Measurements from ENCODE around the gene OSBPL2. TPM values are rescaled to one million over a fixed set of nuclear protein-coding genes. Genes with fewer than 3 reads are reported as not detected.

OSBPL2 gene
- total RNA-seq, 4 donors from 2014 or later = 25.3 to 43.1 (median 27.6) TPM

DNA sequence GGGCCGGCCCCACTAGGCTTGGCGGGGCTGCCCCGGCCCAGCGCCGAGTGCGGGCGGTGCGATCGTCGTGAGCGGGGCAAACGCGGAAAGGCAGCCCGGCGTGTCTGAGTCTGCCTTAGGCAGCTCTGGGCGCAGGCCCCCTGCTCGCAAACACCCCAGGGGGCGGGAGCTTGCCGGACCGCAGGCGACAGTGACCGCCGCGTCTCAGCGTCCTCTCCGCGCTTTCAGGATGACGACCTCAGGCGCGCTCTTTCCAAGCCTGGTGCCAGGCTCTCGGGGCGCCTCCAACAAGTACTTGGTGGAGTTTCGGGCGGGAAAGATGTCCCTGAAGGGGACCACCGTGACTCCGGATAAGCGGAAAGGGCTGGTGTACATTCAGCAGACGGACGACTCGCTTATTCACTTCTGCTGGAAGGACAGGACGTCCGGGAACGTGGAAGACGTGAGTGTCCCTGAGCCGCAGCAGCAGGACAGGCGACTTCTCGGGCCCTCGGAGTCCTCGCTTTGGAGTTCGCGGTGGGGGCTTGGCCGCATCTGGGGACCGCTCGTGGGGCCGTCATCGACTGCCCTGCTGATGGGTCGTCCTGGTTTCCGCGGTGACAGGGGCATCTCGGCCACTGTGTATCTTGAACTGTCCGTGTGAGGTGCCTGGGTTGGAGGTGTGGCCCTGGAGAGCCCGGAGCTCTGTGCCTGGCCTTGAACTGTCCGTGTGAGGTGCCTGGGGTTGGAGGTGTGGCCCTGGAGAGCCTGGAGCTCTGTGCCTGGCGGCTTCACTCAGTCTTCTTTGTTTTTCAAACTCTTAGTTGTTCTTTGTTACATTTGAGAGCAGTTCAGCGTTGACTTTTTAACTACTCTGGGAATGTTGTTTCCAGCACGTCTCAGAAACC is 65.3 kb downstream of the OSBPL2 start:
- TF ChIP-seq, protein P1, sequence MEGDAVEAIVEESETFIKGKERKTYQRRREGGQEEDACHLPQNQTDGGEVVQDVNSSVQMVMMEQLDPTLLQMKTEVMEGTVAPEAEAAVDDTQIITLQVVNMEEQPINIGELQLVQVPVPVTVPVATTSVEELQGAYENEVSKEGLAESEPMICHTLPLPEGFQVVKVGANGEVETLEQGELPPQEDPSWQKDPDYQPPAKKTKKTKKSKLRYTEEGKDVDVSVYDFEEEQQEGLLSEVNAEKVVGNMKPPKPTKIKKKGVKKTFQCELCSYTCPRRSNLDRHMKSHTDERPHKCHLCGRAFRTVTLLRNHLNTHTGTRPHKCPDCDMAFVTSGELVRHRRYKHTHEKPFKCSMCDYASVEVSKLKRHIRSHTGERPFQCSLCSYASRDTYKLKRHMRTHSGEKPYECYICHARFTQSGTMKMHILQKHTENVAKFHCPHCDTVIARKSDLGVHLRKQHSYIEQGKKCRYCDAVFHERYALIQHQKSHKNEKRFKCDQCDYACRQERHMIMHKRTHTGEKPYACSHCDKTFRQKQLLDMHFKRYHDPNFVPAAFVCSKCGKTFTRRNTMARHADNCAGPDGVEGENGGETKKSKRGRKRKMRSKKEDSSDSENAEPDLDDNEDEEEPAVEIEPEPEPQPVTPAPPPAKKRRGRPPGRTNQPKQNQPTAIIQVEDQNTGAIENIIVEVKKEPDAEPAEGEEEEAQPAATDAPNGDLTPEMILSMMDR (IDR thresholded peaks at IDR 0.05; ENCODE audit: low read depth) = no peak

DNA sequence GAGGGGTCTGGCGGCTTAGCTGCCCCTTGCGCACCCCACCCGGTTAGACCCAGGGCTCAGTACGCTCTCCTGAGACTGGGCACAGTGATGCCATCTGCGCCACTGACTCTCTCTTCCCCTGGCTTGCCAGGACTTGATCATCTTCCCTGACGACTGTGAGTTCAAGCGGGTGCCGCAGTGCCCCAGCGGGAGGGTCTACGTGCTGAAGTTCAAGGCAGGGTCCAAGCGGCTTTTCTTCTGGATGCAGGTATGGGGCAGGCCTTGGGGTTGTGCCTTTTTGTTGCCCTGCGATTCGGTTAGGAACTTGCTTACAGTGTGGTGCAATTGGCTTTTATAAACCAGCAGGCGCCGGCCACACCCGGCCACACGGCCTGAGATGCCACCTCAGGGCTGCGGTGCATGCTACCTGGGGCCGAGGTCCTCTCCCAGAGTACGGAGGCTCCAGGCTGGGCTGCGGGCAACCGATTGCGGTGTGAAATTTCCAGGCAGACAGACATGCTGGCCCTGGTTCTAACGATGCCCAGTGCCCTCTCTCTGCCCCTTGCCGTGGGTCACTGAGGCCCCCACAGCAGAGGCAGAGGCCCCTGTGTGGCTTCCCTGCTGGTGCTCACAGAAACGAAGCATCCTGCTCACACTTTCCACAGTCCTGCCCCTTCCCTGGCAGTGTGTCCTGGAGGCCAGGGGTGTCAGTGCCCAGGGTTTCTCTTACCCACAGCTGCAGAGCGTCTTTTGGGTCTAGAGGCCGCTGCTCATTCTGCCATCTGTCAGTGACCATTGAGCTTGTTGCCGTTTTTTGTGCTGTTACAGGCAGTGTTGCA is 66.2 kb downstream of the OSBPL2 start:
- TF ChIP-seq, protein P1 (IDR thresholded peaks at IDR 0.05; ENCODE audit: low read depth) = no peak

DNA sequence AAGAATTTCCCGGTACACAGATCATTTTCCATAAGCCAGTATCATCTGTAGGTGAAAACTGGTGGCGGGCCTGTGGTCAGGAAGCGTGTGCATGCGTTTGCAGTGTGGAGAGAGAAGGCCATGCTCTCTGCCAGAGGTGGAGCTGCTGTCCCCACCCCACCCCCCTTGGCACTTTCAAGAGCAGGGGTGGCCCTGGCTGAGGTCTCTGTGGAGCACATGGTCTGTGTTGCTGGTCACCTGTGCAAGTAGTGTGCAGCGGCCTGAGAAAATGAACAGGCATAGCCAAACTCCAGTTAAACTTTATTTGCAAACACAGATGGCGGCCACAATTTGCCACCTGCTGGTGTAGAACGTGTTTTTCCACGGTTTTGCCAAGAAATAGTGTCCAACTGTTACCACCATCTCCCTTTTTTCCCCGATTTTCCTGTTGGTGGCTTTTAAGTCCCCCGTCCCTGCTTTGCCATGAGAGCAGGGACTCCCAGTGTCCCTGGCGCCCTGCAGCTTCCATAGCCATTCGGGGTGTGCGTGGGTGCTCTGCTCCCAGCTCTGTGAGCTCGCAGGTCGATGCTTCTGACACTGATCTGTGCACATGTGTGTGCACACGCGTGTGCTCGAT is 66.9 kb downstream of the OSBPL2 start:
- TF ChIP-seq, protein P1 (IDR thresholded peaks at IDR 0.05; ENCODE audit: low read depth) = no peak

DNA sequence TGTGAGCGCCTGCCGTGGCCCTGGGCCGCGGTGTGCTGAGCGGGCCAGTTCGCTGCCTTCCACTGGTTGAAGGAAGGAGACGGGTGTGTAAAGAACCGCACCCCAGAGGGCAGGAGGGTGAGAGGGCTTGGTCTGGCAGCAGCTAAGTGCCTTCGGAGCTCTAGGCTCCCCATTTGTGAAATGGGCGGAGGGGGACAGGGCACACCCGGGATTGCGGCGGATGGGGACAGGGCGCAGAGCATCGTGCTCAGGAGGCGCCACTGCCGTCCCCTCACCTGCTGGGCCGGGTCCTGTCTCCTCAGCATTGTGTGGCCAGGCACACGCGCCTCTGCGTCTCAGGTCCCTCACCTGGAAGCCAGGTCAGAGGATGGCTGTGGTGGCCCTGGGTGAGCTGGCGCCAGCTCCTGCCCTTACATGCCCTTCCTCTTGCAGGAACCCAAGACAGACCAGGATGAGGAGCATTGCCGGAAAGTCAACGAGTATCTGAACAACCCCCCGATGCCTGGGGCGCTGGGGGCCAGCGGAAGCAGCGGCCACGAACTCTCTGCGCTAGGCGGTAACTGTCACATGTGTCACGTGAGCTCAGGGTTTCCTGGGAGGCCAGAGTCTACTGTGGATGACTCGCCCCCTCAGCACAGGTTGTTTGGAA is 67.6 kb downstream of the OSBPL2 start:
- TF ChIP-seq, protein P1 (IDR thresholded peaks at IDR 0.05; ENCODE audit: low read depth) = no peak

DNA sequence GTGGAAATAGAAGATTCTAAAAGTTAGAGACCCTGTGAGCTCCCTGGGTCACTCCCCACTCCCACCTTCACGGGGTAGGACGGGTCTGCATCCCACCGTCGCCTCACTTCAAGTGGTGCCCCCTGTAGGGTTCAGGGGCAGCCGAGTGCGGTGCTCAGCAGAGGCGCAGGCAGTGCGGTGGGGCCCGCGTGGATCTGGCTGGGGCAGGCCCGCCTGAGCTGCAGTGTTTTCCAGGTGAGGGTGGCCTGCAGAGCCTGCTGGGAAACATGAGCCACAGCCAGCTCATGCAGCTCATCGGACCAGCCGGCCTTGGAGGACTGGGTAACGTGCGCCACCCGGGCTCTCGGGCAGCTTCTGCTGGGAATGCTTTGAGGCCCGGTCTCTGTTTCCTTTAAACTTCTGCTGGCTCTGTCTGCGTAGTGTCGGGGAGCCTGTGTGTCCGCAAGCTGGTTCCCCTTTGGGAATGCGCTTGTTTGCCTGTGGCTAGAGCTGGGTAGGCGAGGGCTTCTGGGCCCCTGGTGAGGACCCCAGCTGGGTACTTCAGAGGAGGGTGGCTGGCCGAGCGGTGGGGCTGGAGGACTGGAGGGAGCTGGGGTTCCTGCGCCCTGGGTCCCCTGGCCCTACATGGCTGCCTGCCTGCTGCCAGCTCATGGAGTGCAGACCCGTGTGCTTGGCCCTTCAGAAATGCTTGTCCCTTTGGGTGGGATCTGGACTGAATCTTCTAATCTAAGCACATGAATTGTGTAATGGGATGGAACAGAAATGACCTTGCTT is 68.3 kb downstream of the OSBPL2 start:
- TF ChIP-seq, protein P1 (IDR thresholded peaks at IDR 0.05; ENCODE audit: low read depth) = no peak

DNA sequence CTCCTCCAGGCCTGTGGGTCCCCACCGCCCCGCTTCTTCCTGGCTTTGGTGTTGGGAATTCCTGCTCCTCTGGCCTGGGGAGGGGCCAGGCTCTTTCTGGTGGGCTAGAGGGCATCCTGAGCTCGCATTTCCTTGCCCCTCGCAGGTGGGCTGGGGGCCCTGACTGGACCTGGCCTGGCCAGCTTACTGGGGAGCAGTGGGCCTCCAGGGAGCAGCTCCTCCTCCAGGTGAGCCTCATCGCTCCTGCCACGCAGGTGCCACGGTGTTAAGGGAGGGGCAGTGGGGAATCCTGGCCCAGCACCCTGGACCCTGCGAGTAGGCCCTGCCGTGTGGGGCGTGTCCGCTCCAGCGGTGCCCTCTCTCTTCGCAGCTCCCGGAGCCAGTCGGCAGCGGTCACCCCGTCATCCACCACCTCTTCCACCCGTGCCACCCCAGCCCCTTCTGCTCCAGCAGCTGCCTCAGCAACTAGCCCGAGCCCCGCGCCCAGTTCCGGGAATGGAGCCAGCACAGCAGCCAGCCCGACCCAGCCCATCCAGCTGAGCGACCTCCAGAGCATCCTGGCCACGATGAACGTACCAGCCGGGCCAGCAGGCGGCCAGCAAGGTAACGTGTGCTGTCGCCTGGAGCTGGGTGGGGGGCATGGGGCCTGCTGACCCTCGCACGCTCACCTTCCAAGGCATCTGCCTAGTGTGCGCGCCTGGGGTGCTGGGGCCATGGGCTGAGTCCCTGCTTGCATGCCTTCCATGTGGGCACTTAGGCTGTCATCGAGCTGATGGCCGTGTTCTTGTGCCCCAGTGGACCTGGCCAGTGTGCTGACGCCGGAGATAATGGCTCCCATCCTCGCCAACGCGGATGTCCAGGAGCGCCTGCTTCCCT is 69.1 kb downstream of the OSBPL2 start:
- TF ChIP-seq, protein P1 (IDR thresholded peaks at IDR 0.05; ENCODE audit: low read depth) = no peak

All from subcutaneous adipose tissue (tissue), 4 donors.